GM21723 (cell line): Measurements from ENCODE around the gene SFMBT2.
A peak's percentile ranks its signal among the peaks of the same experiment; 100 is the strongest.
"Not testable (repeated sequence)": the region's sequence is repeated elsewhere in the genome, so short reads cannot be mapped to it uniquely, and the experiment has no call there.

Experiments
- ATAC-seq: cut with Tn5 transposase; IDR thresholded peaks from one replicate; pipeline ENCODE4 v1.9.1; 2021; ENCODE audit warnings: mild to moderate bottlenecking, moderate library complexity; ENCODE audit not compliant: unreplicated experiment

SFMBT2 gene

DNA sequence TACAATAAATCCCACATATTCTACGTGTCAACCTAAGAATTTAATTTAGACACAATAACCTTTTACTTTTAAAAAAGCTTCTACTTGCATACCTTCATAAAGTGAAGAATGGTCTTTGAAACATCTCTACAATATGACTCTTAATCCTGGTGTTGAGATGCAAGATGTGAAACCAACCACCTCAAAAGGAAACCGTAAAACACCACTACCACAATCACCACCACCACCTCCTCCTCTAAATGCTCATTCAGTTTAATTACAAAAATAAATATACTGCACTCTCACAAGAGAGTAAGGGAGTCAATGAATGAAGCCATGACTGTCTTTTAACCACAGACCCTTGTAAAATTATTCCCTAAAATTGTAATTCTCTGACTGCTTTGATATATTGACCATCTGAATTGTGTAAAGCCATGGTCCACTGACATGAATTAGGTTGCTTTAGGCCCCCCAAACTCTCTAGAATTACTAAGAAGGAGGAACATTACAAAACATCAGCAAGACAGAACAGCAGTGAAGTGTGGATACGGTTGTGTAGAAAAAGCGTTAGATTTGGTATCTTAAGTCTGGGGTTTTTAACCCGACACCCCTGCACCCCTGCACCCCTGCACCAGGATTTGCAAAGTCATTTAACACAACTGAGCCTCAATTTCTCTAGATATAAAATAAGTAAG lies 171.4 kb downstream of the SFMBT2 start:
- ATAC-seq: peak; percentile 83

DNA sequence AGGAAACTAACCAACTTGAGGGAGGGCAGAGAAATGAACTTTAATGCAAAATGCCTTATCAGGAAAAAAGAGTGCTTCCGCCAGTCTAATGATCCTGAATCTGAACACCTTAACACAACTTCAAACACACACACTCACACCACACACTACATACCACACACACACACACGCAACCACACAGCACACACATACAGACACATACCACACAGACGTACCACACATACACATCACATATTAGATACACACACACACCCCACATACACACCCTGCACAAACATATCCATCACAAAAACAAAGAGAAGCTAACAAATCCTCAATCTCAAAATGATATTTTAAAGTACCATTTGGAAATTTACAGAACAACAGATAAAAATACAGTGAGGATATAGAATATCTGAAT lies 175.5 kb downstream of the SFMBT2 start:
- ATAC-seq: no peak

GRCh38 chr10:7234109-7234508 lies 176.7 kb downstream of the SFMBT2 start:
- no peak for ATAC-seq

- ATAC-seq: no peak
Measured at GRCh38 chr10:7233259-7233991, 177.4 kb downstream of the SFMBT2 start.

DNA sequence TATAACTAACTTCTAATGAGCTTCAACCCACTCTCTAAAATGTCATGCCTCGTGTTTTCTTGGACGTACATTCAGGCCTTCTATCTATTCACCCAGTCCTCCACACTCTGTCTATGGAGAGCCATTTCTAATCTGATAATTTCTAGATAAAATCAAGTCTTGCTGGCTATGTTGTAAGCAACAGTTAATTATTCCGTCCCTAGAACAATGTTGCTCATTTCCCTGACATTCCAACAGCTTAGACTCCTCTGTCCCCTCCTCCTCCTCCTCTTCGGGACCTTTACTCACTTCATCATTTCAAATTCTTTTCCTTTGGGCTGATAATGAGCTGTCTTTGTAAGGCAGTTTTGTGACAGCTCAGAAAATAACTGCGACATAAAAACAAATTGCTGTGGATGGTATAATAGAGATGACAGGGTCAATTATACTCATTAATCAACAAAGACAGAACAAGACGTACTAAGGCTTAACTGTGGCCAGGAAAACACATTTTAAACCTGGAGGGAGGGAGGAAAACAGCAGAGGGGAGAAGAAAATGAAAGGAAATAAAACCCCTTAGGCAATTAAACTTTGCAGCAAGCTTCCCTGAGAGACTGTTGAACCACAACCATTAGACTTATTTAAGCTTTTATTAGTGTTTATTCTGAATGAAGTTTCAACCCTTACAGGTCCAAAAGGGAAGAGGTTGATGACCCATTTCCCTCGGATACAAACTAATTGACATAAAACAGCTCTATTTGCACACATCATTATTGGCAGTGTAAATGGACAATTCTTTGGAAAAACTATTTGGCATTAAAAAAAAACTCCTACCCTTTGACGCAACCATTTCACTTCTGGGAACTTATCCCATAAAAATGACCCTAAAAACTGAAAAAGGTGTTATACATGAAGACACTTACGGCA lies 179.1 kb downstream of the SFMBT2 start:
- ATAC-seq: no peak

GRCh38 chr10:7230951-7231350 lies 179.9 kb downstream of the SFMBT2 start:
- ATAC-seq: no peak

DNA sequence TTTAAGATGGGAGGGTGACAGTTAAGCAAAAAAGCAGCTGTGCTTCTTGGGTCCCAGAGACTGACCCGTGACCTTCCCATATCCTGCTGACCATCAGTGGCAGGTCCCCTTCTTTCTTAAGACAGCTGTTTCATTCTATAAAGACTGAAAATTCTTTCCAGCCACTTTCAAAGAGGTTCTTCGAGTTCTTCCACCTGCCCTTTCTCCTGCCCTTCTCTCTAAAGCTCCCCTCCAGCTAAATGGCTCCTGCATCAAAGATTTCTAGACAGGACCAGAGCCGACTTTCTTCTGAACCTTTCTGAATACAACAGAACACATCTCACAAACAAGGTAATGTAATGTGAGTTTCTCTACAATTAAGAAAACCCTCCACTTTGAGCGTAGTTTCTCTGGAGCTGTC lies 180.8 kb downstream of the SFMBT2 start:
- no peak for ATAC-seq

- no peak for ATAC-seq
Measured at GRCh38 chr10:7225133-7225532, 185.7 kb downstream of the SFMBT2 start.

GRCh38 chr10:7218968-7219367 lies 191.9 kb downstream of the SFMBT2 start:
- no peak for ATAC-seq

DNA sequence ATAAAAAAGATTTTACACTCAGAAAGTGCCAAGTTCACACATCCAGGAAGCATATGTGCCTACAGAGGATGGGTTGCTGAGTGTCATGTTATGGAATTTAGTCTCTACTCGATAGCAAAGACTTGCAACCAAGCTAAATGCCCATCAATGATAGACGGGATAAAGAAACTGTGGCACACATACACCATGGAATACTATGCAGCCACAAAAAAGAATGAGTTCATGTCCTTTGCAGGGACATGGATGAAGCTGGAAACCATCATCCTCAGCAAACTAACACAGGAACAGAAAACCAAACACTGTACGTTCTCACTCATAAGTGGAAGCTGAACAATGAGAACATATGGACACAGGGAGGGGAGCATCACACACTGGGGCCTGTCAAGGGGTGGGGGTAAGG lies 198.1 kb downstream of the SFMBT2 start:
- not testable (repeated sequence) for ATAC-seq

- ATAC-seq: no peak
Measured at GRCh38 chr10:7211857-7212577, 198.8 kb downstream of the SFMBT2 start.

- ATAC-seq: no peak
Measured at GRCh38 chr10:7210516-7210915, 200.3 kb downstream of the SFMBT2 start.

GRCh38 chr10:7209458-7209857 lies 201.4 kb downstream of the SFMBT2 start:
- no peak for ATAC-seq

DNA sequence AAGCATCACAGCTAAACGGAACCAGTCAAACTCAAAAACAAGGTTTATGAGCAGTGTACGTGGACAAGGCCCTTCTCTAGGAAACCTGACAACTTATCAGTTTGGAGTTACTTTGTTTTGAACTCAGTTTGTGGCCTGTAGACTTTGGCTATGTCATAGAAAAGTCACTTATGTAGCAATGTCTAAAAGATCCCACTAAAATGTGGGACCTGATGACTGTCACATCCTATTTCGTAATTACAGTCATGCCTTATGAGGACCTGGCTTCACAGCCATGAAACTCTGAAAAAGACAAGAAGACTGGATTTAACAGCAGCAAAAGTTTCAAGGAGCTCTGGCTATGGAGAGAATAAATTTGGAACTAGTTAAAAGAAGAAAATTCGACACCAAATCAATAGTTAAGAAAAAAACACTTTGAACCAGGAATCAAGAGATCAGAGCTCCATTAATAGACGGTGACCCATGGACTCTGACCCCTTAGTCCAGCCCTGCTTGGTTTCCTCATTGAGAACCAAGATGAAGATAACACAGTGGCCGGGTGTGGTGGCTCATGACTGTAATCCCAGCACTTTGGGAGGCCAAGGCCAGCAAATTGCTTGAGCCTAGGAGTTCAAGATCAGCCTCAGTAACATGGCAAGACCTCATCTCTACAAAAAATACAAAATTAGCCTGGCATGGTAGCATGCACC lies 204.3 kb downstream of the SFMBT2 start:
- ATAC-seq: no peak

GRCh38 chr10:7205656-7206055 lies 205.2 kb downstream of the SFMBT2 start:
- ATAC-seq: no peak

DNA sequence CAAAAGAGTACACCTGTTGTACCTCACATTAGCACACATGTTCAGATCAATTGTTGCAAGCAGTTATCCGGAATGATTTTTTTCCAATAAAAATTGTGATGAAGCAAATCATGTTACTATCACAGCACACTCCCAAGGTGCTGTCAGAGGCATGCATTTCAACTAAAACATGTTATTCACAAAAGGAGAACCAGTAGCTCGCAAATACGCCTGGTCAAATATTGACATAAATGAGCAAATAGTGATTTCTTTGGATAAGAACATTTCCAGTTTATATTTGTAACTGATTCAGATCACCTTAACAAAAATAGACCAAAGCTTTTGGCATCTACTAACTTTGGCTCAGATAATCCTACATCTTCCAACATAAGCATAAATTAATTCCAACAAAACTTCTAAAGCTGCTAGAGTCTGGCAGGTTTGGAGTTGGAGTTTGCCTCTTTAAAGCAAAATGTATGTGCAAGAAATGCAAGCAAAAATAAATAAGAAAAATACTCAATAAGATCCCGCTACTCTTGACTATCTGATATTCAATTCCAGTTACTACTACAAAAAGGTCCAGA lies 208.0 kb downstream of the SFMBT2 start:
- no peak for ATAC-seq

DNA sequence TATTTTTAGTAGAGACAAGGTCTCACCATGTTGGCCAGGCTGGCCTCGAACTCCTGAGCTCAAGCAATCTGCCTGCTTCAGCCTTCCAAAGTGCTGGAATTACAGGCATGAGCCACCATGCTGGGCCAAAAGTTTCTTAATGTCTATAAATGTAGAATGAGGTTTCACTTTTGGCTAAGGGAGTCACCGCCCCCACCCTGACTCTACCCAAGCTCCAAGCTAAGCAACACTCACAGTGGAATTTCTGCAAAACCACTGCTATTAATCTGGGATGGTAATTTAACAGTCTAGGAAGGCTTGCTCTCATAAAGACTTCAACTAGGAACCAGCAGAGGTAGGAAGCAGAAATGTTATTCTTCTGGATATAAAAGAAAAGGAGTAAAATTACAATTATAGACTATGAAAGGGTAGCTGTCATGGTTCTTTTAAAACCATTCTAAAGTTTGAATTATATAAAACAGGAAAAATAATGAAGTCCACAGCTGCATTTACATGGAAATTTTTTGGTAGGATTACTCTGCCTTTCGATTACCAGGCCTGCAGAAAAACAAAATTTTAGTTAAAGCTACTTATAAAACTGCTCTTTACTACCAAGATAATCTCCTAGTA lies 211.6 kb downstream of the SFMBT2 start:
- no peak for ATAC-seq

GRCh38 chr10:7196284-7196683 lies 214.6 kb downstream of the SFMBT2 start:
- ATAC-seq: no peak

GRCh38 chr10:7195118-7195517 lies 215.7 kb downstream of the SFMBT2 start:
- no peak for ATAC-seq

DNA sequence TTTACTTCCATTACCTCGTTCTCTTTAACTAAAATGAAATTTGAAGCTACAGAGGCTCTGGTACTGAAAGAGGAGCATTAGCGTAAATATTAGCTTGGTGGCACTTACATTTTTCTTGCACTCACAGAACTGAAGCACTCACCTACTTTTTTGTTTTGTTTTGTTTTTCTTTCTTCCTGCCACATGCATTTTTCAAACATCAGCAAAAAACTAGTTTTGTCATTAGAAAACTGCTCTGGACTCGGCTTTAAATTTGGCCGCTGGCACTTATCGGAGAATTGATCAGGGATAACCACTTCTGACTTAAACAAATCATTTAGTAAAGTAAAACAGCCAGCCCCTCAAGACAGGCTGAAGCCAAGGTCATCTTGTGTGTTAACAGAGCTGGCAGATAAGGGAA lies 216.3 kb downstream of the SFMBT2 start:
- ATAC-seq: no peak
